Small intestine (tissue), 7 donors: ENCODE data around the gene EHBP1. TPM values are rescaled to one million over a fixed set of nuclear protein-coding genes. Genes with fewer than 3 reads are reported as not detected.

Experiments used
- DNase-seq, 2 donors: peaks; one replicate each; pipeline versions ENCODE4 v3.0.0 to v3.0.0-alpha.2; 2013
- FAIRE-seq: peaks from 2 replicates; lab custom pipeline; 2012; peaks lifted over from hg19 to GRCh38; lab: Jason Lieb, UNC
- H3K27ac ChIP-seq, 3 donors: one replicate each; pipeline ENCODE4 v1.5.1; 2013; ENCODE audit warnings: low read length in 2 of 3, mild to moderate bottlenecking in 2 of 3, control low read depth in 1 of 3, inconsistent platforms in 1 of 3, low read depth in 1 of 3, moderate library complexity in 1 of 3
- H3K27me3 ChIP-seq, 3 donors: one replicate each; pipeline ENCODE4 v1.6.1; 2013; ENCODE audit warnings: low read length in 3 of 3, inconsistent platforms in 1 of 3; ENCODE audit not compliant: control insufficient read depth in 3 of 3, insufficient read depth in 3 of 3
- H3K36me3 ChIP-seq, 3 donors: one replicate each; pipeline ENCODE4 v1.6.1; 2013; ENCODE audit warnings: low read length in 3 of 3, inconsistent platforms in 1 of 3, low read depth in 1 of 3, mild to moderate bottlenecking in 1 of 3, moderate library complexity in 1 of 3; ENCODE audit not compliant: control insufficient read depth in 3 of 3, insufficient read depth in 2 of 3
- H3K4me1 ChIP-seq, 3 donors: one replicate each; pipeline ENCODE4 v1.6.1; 2013; ENCODE audit warnings: low read length in 2 of 3, inconsistent platforms in 1 of 3, low read depth in 1 of 3, mild to moderate bottlenecking in 1 of 3, moderate library complexity in 1 of 3; ENCODE audit not compliant: control insufficient read depth in 3 of 3, insufficient read depth in 2 of 3
- H3K4me3 ChIP-seq, 3 donors: one replicate each; pipeline ENCODE4 v1.5.1; 2013; ENCODE audit warnings: low read length in 3 of 3, control low read depth in 1 of 3, inconsistent platforms in 1 of 3, low read depth in 1 of 3, mild to moderate bottlenecking in 1 of 3, moderate library complexity in 1 of 3
- H3K9me3 ChIP-seq, 2 donors: one replicate each; pipeline ENCODE4 v1.6.1; 2013; ENCODE audit warnings: low read depth in 1 of 2, low read length in 1 of 2; ENCODE audit not compliant: control insufficient read depth in 2 of 2, insufficient read depth in 1 of 2
- WGBS, 3 donors: extraction: QIAGEN DNeasy Blood & Tissue Kit; methylation state at CpG; one replicate each; pipeline ENCODE4 v1.1.7; 2013; 5-methylcytosine and 5-hydroxymethylcytosine counted together
- polyA plus RNA-seq, 4 donors: library from polyadenylated mRNA; stranded (reverse) in 3 of 4; unstranded in 1 of 4; fragments of 200-250 nt in 3 of 4; fragments of 120-200 nt in 1 of 4; gene quantifications; one replicate each; pipeline versions ENCODE4 v1.2.1 to v1.2.3, GENCODE V29; 2013
- donor health status: healthy with polysubstance abuse.
- donor health status: control.
- donor health status: control.
- donor health status: Bipolar disorder and iron deficiency.
- donor health status: healthy.

EHBP1 gene
- polyA plus RNA-seq, 4 donors, result 11.0 to 29.7 (median 11.5) TPM

- no peaks in the 10 kb centered on the region for H3K4me1 ChIP-seq
- H3K4me3 ChIP-seq, result no peak overlapping the region
- no peaks in the 10 kb centered on the region for H3K9me3 ChIP-seq
- 82 to 91% (median 87%) methylated on average over 5 of the region's 5 CpGs for WGBS, 3 donors
- no peak for DNase-seq
- no peak for FAIRE-seq
- peaks cover 2 to 4% (median 2%) of the 10 kb centered on the region in 3 donors for H3K36me3 ChIP-seq
- H3K27ac ChIP-seq, result no peak overlapping the region
- no peaks in the 10 kb centered on the region for H3K27me3 ChIP-seq
Observed at GRCh38 chr2:62939735-62940491, 234.4 kb downstream of the EHBP1 start.

- Histone ChIP-seq H3K9me3 (no peaks in the 10 kb centered on the region), H3K4me3 (no peak overlapping the region), H3K27me3 (no peaks in the 10 kb centered on the region), H3K4me1 (no peaks in the 10 kb centered on the region), H3K36me3 (peaks cover 2 to 4% (median 2%) of the 10 kb centered on the region in 3 donors), H3K27ac (no peak overlapping the region)
- DNase-seq (no peak), FAIRE-seq (no peak)
- 64 to 74% (median 70%) methylated on average over 2 of the region's 2 CpGs for WGBS, 3 donors
Observed at GRCh38 chr2:62940697-62941096, 235.2 kb downstream of the EHBP1 start.

- Histone ChIP-seq H3K27ac (no peak overlapping the region), H3K4me1 (no peaks in the 10 kb centered on the region), H3K9me3 (no peaks in the 10 kb centered on the region), H3K27me3 (no peaks in the 10 kb centered on the region), H3K4me3 (no peak overlapping the region), H3K36me3 (peaks cover 2 to 4% (median 2%) of the 10 kb centered on the region in 3 donors)
- WGBS, 3 donors, result 89 to 95% (median 93%) methylated on average over 2 of the region's 2 CpGs
- FAIRE-seq, result no peak
- no peak for DNase-seq
Observed at GRCh38 chr2:62941413-62941812, 235.9 kb downstream of the EHBP1 start.

DNA sequence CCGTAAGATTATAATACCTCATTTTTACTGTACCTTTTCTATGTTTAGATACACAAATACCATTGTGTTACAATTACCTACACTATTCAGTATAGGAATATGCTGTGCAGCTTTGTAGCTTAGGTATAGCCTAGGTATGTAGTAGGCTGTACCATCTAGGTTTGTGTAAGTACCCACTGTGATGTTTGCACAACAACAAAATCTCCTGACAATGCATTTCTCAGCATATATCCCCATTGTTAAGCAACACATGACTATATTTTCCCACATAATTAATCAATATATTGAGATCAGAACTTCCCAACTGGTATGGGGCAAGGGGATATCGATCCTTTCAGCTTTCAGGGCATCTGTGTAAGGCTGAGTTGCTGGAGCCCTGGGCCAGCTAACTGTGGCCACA, 238.8 kb downstream of the EHBP1 start:
- no peaks in the 10 kb centered on the region for H3K4me1 ChIP-seq
- no peak overlapping the region for H3K4me3 ChIP-seq
- no peak overlapping the region for H3K27ac ChIP-seq
- H3K9me3 ChIP-seq, result no peaks in the 10 kb centered on the region
- FAIRE-seq, result no peak
- WGBS, 3 donors, result 96 to 97% (median 97%) methylated on average over 2 of the region's 2 CpGs
- H3K36me3 ChIP-seq, result peaks cover 2 to 4% (median 2%) of the 10 kb centered on the region in 3 donors
- no peaks in the 10 kb centered on the region for H3K27me3 ChIP-seq
- DNase-seq, result no peak

DNA sequence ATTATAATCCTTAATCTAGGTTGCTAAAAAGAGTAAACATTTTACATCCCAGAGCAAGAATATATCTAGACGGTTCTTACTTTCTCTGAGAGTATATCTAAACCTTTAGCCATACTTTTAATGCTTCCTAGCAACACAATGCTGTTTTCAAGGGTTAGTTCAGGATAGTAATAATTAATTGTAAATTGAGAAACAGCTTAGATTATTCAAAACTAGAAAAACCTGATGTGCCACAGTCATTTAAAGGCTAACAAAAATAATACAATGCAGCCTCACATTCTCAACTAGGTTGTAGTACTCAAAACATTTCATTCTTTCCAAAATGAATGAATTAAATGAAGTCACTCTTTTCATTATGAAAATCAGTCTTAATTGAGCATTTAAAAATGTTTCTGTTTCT, 241.9 kb downstream of the EHBP1 start:
- H3K36me3 ChIP-seq, result peaks cover 2 to 5% (median 2%) of the 10 kb centered on the region in 3 donors
- no peaks in the 10 kb centered on the region for H3K27me3 ChIP-seq
- DNase-seq (no peak), FAIRE-seq (no peak)
- no peaks in the 10 kb centered on the region for H3K9me3 ChIP-seq
- no peak overlapping the region for H3K4me3 ChIP-seq
- 73 to 81% (median 77%) methylated on average over 1 of the region's 1 CpG for WGBS, 3 donors
- H3K4me1 ChIP-seq, result no peaks in the 10 kb centered on the region
- H3K27ac ChIP-seq, result no peak overlapping the region

DNA sequence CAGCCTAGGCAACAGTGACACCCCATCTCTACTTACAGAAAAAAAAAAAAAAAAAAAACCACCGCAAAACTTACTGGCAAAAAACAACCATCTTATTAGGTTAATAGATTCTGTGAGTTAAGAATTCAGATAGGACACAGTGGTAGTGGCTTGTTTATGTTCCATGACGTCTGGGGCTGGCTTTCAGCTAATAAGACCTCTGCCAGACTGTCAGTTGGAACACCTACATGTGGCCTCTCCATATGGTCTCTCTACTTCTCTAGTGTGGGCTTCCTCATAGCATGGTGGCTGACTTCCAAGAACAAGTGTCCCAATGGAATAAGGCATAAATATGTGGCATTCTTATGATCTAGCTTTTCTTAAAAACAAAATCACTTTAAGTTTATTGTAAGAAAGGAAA, 251.1 kb downstream of the EHBP1 start:
- Histone ChIP-seq H3K4me1 (no peaks in the 10 kb centered on the region), H3K27me3 (no peaks in the 10 kb centered on the region), H3K36me3 (peaks cover 0 to 4% (median 0%) of the 10 kb centered on the region in 3 donors), H3K27ac (no peak overlapping the region), H3K9me3 (no peaks in the 10 kb centered on the region), H3K4me3 (no peak overlapping the region)
- FAIRE-seq (no peak), DNase-seq (no peak)
- 81 to 95% (median 94%) methylated on average over 2 of the region's 2 CpGs for WGBS, 3 donors

DNA sequence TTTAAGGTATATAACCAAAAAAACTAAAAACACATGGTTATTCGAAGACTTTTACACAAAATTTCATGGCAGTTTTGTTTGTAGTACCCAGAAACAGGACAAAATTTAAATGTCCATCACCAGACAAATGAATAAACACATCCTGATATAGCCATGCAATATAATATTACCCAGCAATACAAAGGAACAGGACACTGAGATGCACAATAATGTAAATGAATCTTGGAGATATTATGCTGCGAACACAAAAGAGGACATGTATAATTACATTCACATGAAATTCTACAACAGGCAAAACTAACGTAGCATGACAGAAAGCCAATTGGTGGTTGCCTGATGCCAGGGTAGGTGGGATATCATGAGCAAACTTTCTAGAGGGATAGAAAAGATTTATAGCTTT, 252.7 kb downstream of the EHBP1 start:
- Histone ChIP-seq H3K9me3 (no peaks in the 10 kb centered on the region), H3K4me1 (no peaks in the 10 kb centered on the region), H3K27ac (no peak overlapping the region), H3K36me3 (peaks cover 0 to 7% (median 0%) of the 10 kb centered on the region in 3 donors), H3K4me3 (no peak overlapping the region), H3K27me3 (no peaks in the 10 kb centered on the region)
- DNase-seq (no peak), FAIRE-seq (no peak)
- 93 to 97% (median 96%) methylated on average over 3 of the region's 3 CpGs for WGBS, 3 donors

GRCh38 chr2:62964050-62964449, 258.5 kb downstream of the EHBP1 start:
- no peak overlapping the region for H3K27ac ChIP-seq
- no peaks in the 10 kb centered on the region for H3K4me1 ChIP-seq
- no peak overlapping the region for H3K4me3 ChIP-seq
- no peaks in the 10 kb centered on the region for H3K9me3 ChIP-seq
- no peaks in the 10 kb centered on the region for H3K27me3 ChIP-seq
- peaks cover 0 to 7% (median 2%) of the 10 kb centered on the region in 3 donors for H3K36me3 ChIP-seq
- DNase-seq, result no peak
- FAIRE-seq, result no peak
- 83 to 95% (median 91%) methylated on average over 2 of the region's 2 CpGs for WGBS, 3 donors
